Measurements from ENCODE around the gene WSCD2. TPM values are rescaled to one million over a fixed set of nuclear protein-coding genes. Genes with fewer than 3 reads are reported as not detected.

Gene WSCD2
- polyA plus RNA-seq, 3 donors: not detected

GRCh38 chr12:108097160-108097911 is 31.8 kb upstream of the WSCD2 start:
- H3K9me3 Mint-ChIP-seq: peaks cover 0 to 2% (median 0%) of the 10 kb centered on the region in 7 donors
- no peaks in the 10 kb centered on the region for H3K36me3 Mint-ChIP-seq
- no peak for DNase-seq
- H3K27me3 Mint-ChIP-seq (ENCODE audit: low read depth in 3 of 3): peaks cover 12 to 15% (median 13%) of the 10 kb centered on the region in 3 donors
- Histone ChIP-seq H3K4me1 (ENCODE audit: control insufficient read depth in 1 of 2, insufficient read depth in 2 of 2, low read length in 2 of 2) (no peaks in the 10 kb centered on the region), H3K27ac (ENCODE audit: low read depth in 1 of 2, low read length in 2 of 2) (no peak overlapping the region), H3K9me3 (replicated peaks in 1 of 2; ENCODE audit: control insufficient read depth in 1 of 2, insufficient read depth in 1 of 2, low read length in 2 of 2) (no peaks in the 10 kb centered on the region), H4K20me1 (ENCODE audit: insufficient read depth, low read length) (no peaks in the 10 kb centered on the region), H3K4me2 (replicated peaks; ENCODE audit: extremely low read depth, low read length, poor library complexity, severe bottlenecking) (no peak overlapping the region), H3K27me3 (ENCODE audit: control insufficient read depth in 2 of 2, insufficient read depth in 2 of 2, low read length in 2 of 2) (peaks cover 0 to 2% of the 10 kb centered on the region in 2 donors), H3K4me3 (replicated peaks in 1 of 3; ENCODE audit: low read depth in 2 of 3, low read length in 3 of 3) (no peak overlapping the region), H3K79me2 (ENCODE audit: insufficient read depth, low read length) (no peaks in the 10 kb centered on the region), H2AFZ (ENCODE audit: insufficient read depth, low read depth, low read length, poor library complexity, severe bottlenecking) (no peak overlapping the region), H3K36me3 (replicated peaks in 1 of 2; ENCODE audit: control insufficient read depth in 1 of 2, insufficient read depth in 2 of 2, low read length in 2 of 2) (no peaks in the 10 kb centered on the region), H3K9ac (ENCODE audit: insufficient read depth, low read length, poor library complexity, severe bottlenecking) (no peak overlapping the region)
- TF ChIP-seq CTCF (IDR thresholded peaks at IDR 0.05): no peak
- no peak overlapping the region for H3K4me3 Mint-ChIP-seq
- intact Hi-C loops (cut with micrococcal nuclease): no loop called here
- no peaks in the 10 kb centered on the region for H3K4me1 Mint-ChIP-seq
- no peak overlapping the region for H3K27ac Mint-ChIP-seq
- WGBS (ENCODE audit: insufficient coverage): 100% methylated on average over 1 of the region's 3 CpGs

DNA sequence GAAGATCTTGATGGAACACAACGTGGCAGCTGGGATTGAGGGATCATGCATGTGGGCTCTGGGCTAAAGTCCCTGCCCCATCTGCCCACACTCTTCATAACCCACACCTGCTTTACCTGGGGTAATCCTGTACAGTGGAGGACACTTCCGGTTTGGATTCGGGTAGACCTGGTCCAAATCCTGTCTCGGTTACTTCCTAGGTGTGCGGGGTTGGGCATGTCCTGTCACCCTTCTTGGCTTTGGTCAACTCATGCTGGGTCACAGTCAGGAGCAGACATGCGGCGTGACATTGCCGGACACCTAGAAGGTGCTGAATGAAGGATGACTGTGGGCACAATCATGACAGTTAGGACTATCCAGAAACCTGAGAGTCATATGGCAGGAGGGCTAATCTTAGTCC is 30.7 kb upstream of the WSCD2 start:
- no peak for DNase-seq
- Mint-ChIP-seq H3K9me3 (no peaks in the 10 kb centered on the region), H3K27me3 (ENCODE audit: low read depth in 3 of 3) (peaks cover 11 to 15% (median 13%) of the 10 kb centered on the region in 3 donors), H3K4me1 (no peaks in the 10 kb centered on the region), H3K27ac (no peak overlapping the region), H3K36me3 (no peaks in the 10 kb centered on the region), H3K4me3 (no peak overlapping the region)
- Histone ChIP-seq H2AFZ (ENCODE audit: insufficient read depth, low read depth, low read length, poor library complexity, severe bottlenecking) (no peak overlapping the region), H3K79me2 (ENCODE audit: insufficient read depth, low read length) (no peaks in the 10 kb centered on the region), H3K27ac (ENCODE audit: low read depth in 1 of 2, low read length in 2 of 2) (no peak overlapping the region), H3K4me1 (ENCODE audit: control insufficient read depth in 1 of 2, insufficient read depth in 2 of 2, low read length in 2 of 2) (no peaks in the 10 kb centered on the region), H3K36me3 (replicated peaks in 1 of 2; ENCODE audit: control insufficient read depth in 1 of 2, insufficient read depth in 2 of 2, low read length in 2 of 2) (no peaks in the 10 kb centered on the region), H3K27me3 (ENCODE audit: control insufficient read depth in 2 of 2, insufficient read depth in 2 of 2, low read length in 2 of 2) (peaks cover 0 to 2% of the 10 kb centered on the region in 2 donors), H4K20me1 (ENCODE audit: insufficient read depth, low read length) (no peaks in the 10 kb centered on the region), H3K9me3 (replicated peaks in 1 of 2; ENCODE audit: control insufficient read depth in 1 of 2, insufficient read depth in 1 of 2, low read length in 2 of 2) (no peaks in the 10 kb centered on the region), H3K9ac (ENCODE audit: insufficient read depth, low read length, poor library complexity, severe bottlenecking) (no peak overlapping the region), H3K4me3 (replicated peaks in 1 of 3; ENCODE audit: low read depth in 2 of 3, low read length in 3 of 3) (no peak overlapping the region), H3K4me2 (replicated peaks; ENCODE audit: extremely low read depth, low read length, poor library complexity, severe bottlenecking) (no peak overlapping the region)
- intact Hi-C loops (cut with micrococcal nuclease): no loop called here
- no peak for TF ChIP-seq CTCF (IDR thresholded peaks at IDR 0.05)
- 91% methylated on average over 7 of the region's 8 CpGs for WGBS (ENCODE audit: insufficient coverage)
